Uterus (tissue), 2 donors: Measurements from ENCODE around the gene SMAD3.

Experiments used
- CTCF ChIP-seq, 4 experiments: fragments of 200-600 bp in 2 of 4; fragments of 450-650 bp in 2 of 4; sonication (generic) in 2 of 4; IDR thresholded peaks; one replicate each; pipeline ENCODE4 v1.5.1; 2016 to 2019; ENCODE audit warnings: antibody characterized with exemption in 4 of 4, mild to moderate bottlenecking in 2 of 4, moderate library complexity in 1 of 4
- POLR2A ChIP-seq, 2 donors: fragments of 450-650 bp; IDR thresholded peaks; one replicate each; pipeline ENCODE4 v1.6.1; 2016; ENCODE audit warnings: antibody characterized with exemption in 2 of 2, mild to moderate bottlenecking in 1 of 2, moderate library complexity in 1 of 2

- TF ChIP-seq CTCF (IDR thresholded peaks at IDR 0.05) (no peak), POLR2A (IDR thresholded peaks at IDR 0.05) (no peak)
Observed at GRCh38 chr15:67025719-67026609, 39.4 kb upstream of the SMAD3 start.
